Measurements from ENCODE around the gene PLCG2. TPM values are rescaled to one million over a fixed set of nuclear protein-coding genes. Genes with fewer than 3 reads are reported as not detected.
"Not testable (repeated sequence)": the region's sequence is repeated elsewhere in the genome, so short reads cannot be mapped to it uniquely, and the experiment has no call there.

PLCG2 gene
- total and polyA plus RNA-seq, 3 donors from 2014 or later: 6.8 to 11.3 (median 8.0) TPM

DNA sequence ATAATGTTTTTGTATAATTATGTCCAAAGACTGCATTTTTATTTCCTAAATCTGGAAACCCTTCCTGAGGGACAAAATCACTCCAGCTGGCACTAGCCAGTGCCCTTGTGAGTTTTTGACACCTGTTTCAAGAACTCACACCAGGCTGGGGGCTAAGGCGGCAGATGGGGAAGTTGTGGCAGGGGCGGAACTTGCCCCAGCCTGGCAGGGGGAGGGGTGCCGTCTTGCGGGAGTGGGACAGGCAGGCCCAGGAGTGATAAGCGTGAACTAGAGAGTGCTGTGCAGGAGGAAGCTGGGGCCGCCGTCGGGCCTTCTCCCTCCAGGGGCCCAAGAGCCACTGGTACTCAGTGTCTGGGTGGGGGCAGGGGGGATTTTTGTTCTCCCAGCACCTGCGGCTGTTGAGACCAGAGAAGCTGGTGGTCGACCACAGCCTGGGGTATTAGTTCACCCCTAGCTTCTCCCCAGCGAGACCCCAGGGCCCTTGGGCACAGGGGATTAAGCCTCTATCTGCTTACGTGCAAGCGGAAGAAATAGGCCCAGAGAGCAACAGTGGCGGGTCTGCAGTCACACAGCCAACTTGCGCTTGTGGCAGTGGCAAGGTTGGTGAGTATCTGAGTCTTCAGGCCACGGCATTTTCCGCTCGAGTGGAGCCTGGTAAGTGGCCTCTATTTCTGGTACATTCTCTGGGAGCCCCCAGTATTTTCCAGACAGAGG is 40.2 kb upstream of the PLCG2 start:
- TF ChIP-seq, protein P1, sequence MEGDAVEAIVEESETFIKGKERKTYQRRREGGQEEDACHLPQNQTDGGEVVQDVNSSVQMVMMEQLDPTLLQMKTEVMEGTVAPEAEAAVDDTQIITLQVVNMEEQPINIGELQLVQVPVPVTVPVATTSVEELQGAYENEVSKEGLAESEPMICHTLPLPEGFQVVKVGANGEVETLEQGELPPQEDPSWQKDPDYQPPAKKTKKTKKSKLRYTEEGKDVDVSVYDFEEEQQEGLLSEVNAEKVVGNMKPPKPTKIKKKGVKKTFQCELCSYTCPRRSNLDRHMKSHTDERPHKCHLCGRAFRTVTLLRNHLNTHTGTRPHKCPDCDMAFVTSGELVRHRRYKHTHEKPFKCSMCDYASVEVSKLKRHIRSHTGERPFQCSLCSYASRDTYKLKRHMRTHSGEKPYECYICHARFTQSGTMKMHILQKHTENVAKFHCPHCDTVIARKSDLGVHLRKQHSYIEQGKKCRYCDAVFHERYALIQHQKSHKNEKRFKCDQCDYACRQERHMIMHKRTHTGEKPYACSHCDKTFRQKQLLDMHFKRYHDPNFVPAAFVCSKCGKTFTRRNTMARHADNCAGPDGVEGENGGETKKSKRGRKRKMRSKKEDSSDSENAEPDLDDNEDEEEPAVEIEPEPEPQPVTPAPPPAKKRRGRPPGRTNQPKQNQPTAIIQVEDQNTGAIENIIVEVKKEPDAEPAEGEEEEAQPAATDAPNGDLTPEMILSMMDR (IDR thresholded peaks at IDR 0.05): no peak
- TF ChIP-seq POLR2A (IDR thresholded peaks at IDR 0.05): no peak
- intact Hi-C loops (cut with DNase I; ENCODE audit: low total_unique reads): no loop called here
- 71% methylated on average over 15 to 18 of the region's 18 CpGs for WGBS, 2 donors
- H3K4me3 ChIP-seq: no peak overlapping the region
- peaks cover 7% of the 10 kb centered on the region for H3K4me1 ChIP-seq
- H3K27ac ChIP-seq: no peak overlapping the region
- H3K9me3 ChIP-seq: no peaks in the 10 kb centered on the region
- H3K36me3 ChIP-seq (ENCODE audit: low read depth, missing control alignments): no peaks in the 10 kb centered on the region
- no peaks in the 10 kb centered on the region for H3K27me3 ChIP-seq
- DNase-seq: peak; percentile 26

DNA sequence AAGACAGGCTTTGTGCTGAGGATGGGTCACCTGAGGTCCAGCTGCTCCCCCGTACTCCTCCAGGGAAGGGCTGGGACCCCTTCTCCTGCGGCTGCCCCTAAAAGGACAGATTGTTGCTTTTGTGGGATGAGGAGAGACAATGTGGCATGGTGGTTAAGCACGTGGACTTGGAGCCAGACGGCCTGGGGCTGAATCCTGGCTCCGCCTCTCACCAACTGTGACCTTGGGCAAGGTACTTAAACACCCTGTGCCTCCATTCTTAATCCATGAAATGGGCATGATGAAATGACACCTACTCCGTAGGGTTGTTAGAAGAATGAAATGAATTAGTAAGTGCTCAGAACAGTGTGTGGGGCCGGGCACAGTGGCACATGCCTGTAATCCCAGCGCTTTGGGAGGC is 39.6 kb upstream of the PLCG2 start:
- intact Hi-C loops (cut with DNase I; ENCODE audit: low total_unique reads): no loop called here
- Histone ChIP-seq H3K4me1 (peaks cover 7% of the 10 kb centered on the region), H3K4me3 (no peak overlapping the region), H3K27ac (no peak overlapping the region), H3K9me3 (no peaks in the 10 kb centered on the region), H3K27me3 (no peaks in the 10 kb centered on the region), H3K36me3 (ENCODE audit: low read depth, missing control alignments) (no peaks in the 10 kb centered on the region)
- 91 to 97% methylated on average over 8 of the region's 8 CpGs for WGBS, 2 donors
- no peak for DNase-seq
- no peak for TF ChIP-seq POLR2A (IDR thresholded peaks at IDR 0.05)
- TF ChIP-seq, protein P1 (IDR thresholded peaks at IDR 0.05): no peak

DNA sequence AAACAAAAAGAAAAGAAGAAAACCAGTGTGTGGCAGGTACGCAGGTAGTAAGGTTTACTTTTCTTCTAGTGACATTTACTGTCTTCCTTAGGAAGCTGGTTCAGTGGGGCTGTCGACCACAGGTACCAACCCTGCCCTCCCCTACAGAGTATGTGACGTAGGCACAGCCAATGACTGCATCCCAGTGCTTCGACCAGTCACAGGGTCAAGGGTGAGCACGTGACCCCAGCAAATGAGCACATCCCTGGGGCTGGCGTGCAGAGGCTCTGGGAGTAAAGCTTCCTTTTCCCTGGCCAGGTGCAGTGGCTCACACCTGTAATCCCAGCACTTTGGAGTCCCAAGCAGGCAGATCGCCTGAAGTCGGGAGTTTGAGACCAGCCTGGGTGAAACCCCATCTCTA is 38.9 kb upstream of the PLCG2 start:
- TF ChIP-seq, protein P1 (IDR thresholded peaks at IDR 0.05): no peak
- no peak for TF ChIP-seq POLR2A (IDR thresholded peaks at IDR 0.05)
- Histone ChIP-seq H3K36me3 (ENCODE audit: low read depth, missing control alignments) (no peaks in the 10 kb centered on the region), H3K27me3 (no peaks in the 10 kb centered on the region), H3K4me3 (no peak overlapping the region), H3K4me1 (peaks cover 7% of the 10 kb centered on the region), H3K27ac (no peak overlapping the region), H3K9me3 (no peaks in the 10 kb centered on the region)
- WGBS, 2 donors: 80 to 89% methylated on average over 8 of the region's 8 CpGs
- intact Hi-C loops (cut with DNase I; ENCODE audit: low total_unique reads): no loop called here
- no peak for DNase-seq

DNA sequence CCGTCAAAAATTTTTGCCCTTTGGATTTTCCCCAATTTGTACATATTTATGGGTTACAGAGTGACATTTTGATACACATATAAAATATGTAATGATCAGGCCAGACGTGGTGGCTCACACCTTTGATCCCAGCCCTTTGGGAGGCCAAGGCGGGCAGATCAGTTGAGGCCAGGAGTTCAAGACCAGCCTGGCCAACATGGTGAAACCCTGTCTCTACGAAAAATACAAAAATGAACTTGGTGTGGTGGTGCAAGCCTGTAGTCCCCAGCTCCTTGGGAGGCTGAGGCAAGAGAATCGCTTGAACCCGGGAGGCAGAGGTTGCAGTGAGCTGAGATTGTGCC is 37.7 kb upstream of the PLCG2 start:
- intact Hi-C loops (cut with DNase I; ENCODE audit: low total_unique reads); H3K4me3 ChIP-seq; H3K36me3 ChIP-seq (ENCODE audit: low read depth, missing control alignments); H3K27ac ChIP-seq; DNase-seq; H3K4me1 ChIP-seq; H3K27me3 ChIP-seq; H3K9me3 ChIP-seq: not testable (repeated sequence)
- 82 to 94% methylated on average over 6 of the region's 6 CpGs for WGBS, 2 donors

DNA sequence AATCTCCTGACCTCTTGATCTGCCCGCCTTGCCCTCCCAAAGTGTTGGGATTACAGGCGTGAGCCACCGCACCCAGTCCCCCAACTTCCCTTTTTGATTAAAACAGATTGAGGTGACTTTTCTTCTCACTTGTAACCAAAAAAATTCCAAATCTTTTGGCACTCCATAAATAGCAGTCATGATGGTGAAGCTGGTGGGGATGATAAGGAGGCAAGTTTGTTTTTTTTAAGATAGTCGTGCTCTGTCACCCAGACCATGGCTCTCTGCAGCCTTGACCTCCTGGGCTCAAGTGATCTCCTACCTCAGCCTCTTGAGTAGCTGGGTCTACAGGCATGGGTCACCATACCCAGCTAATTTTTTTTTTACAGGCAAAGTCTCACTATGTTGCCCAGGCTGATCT is 34.7 kb upstream of the PLCG2 start:
- no peaks in the 10 kb centered on the region for H3K9me3 ChIP-seq
- no peak overlapping the region for H3K27ac ChIP-seq
- no peak overlapping the region for H3K4me3 ChIP-seq
- no peaks in the 10 kb centered on the region for H3K36me3 ChIP-seq (ENCODE audit: low read depth, missing control alignments)
- H3K4me1 ChIP-seq: no peaks in the 10 kb centered on the region
- no peak for DNase-seq
- 74 to 83% methylated on average over 4 of the region's 4 CpGs for WGBS, 2 donors
- no peak for TF ChIP-seq POLR2A (IDR thresholded peaks at IDR 0.05)
- TF ChIP-seq, protein P1 (IDR thresholded peaks at IDR 0.05): no peak
- H3K27me3 ChIP-seq: no peaks in the 10 kb centered on the region
- intact Hi-C loops (cut with DNase I; ENCODE audit: low total_unique reads): no loop called here
